MM.1S (cell line): ENCODE measurements around the gene SNX5.

ENCODE experiments used
- EZH2 ChIP-seq: fragments of 300-600 bp; sonication (generic); optimal IDR thresholded peaks from 2 replicates; pipeline ENCODE3; 2017; ENCODE audit warnings: low read depth, mild to moderate bottlenecking, antibody characterized with exemption, low read length, mixed read lengths
- EZH2phosphoT487 ChIP-seq: fragments of 300-600 bp; sonication (generic); IDR thresholded peaks from 2 replicates; pipeline ENCODE4 v1.6.1; 2018; ENCODE audit warnings: antibody characterized with exemption, low read length
- TF ChIP-seq, protein P1 (sequence below): fragments of 300-600 bp; sonication (generic); IDR thresholded peaks from 2 replicates; pipeline ENCODE4 v1.5.1; 2016; ENCODE audit warnings: antibody characterized with exemption, low read length, mixed read lengths

DNA sequence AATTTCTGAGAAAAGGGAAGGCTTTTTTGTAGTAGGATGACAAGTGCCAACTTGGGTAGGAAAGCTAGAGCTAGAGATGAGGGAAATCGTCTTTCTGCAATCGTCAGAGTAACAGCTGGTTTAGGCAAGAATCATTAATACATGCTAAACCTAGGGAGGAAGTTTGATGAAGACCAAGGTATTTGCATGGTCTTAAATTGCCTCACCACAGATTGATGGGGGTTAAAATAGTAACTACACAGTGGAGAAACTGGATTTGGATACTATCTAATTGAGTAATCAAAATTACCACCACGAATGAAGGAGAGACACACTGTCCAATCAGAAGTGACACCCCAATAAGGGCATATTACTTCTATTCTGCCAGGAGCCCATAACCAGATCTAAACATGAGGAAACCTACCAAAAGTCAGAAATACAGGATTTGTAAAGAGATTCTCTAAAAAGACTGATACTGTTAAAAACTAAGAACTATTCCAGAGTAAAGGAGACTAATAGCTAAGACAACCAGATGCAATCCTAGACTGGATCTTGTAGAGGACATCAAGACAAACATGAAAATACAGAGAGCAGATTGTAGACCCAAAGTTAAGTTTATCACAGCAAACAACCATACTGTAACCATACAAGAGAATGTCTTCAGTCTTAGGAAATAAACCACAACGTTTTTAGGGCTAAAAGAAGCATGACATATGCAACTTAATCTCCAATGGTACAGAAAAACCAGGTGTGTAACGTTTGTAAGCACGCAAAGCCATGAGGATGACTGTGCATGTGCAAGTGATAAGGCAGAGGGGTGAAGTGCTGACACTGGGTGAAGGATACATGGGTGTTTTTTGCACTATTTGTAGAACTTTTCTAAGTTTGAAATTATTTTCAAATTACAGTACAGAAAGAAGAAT, 21.8 kb downstream of the SNX5 start:
- TF ChIP-seq EZH2 (no peak), EZH2phosphoT487 (no peak)
- TF ChIP-seq, protein P1, sequence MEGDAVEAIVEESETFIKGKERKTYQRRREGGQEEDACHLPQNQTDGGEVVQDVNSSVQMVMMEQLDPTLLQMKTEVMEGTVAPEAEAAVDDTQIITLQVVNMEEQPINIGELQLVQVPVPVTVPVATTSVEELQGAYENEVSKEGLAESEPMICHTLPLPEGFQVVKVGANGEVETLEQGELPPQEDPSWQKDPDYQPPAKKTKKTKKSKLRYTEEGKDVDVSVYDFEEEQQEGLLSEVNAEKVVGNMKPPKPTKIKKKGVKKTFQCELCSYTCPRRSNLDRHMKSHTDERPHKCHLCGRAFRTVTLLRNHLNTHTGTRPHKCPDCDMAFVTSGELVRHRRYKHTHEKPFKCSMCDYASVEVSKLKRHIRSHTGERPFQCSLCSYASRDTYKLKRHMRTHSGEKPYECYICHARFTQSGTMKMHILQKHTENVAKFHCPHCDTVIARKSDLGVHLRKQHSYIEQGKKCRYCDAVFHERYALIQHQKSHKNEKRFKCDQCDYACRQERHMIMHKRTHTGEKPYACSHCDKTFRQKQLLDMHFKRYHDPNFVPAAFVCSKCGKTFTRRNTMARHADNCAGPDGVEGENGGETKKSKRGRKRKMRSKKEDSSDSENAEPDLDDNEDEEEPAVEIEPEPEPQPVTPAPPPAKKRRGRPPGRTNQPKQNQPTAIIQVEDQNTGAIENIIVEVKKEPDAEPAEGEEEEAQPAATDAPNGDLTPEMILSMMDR = no peak
